ENCODE data around the gene TECPR2. TPM values are rescaled to one million over a fixed set of nuclear protein-coding genes. Genes with fewer than 3 reads are reported as not detected.

The TECPR2 gene
- total and polyA plus RNA-seq, 2 experiments from 2014 or later = 9.2 to 37.4 TPM

DNA sequence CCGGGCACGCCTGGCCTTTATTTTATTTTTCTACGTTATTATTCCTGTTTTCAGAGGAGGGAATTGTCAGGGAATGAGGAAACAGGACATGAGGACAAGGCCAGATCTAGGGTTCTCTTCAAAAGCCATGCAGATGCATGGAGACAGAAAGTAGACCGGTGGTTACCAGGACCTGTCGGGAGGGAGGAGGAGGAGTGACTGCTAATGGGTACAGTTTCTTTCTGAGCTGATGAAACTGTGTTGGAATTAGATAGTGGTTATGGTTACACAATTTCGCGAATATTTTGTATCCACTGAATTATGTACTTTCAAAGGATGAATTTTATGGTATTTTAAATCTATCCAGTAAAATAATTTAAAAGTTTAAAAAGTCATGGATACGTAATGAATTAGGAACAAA is 31.9 kb upstream of the TECPR2 start:
- no peak overlapping the region for H3K27ac ChIP-seq
- no peaks in the 10 kb centered on the region for H3K4me1 ChIP-seq (ENCODE audit: low read depth)
- peak in 1 of 2 donors; percentile 9 for DNase-seq (ENCODE audit: low read depth in 1 of 2, low spot score in 1 of 2)
- H3K9me3 ChIP-seq (ENCODE audit: low read depth) = no peaks in the 10 kb centered on the region
- H3K27me3 ChIP-seq = no peaks in the 10 kb centered on the region
- TF ChIP-seq, protein P1, sequence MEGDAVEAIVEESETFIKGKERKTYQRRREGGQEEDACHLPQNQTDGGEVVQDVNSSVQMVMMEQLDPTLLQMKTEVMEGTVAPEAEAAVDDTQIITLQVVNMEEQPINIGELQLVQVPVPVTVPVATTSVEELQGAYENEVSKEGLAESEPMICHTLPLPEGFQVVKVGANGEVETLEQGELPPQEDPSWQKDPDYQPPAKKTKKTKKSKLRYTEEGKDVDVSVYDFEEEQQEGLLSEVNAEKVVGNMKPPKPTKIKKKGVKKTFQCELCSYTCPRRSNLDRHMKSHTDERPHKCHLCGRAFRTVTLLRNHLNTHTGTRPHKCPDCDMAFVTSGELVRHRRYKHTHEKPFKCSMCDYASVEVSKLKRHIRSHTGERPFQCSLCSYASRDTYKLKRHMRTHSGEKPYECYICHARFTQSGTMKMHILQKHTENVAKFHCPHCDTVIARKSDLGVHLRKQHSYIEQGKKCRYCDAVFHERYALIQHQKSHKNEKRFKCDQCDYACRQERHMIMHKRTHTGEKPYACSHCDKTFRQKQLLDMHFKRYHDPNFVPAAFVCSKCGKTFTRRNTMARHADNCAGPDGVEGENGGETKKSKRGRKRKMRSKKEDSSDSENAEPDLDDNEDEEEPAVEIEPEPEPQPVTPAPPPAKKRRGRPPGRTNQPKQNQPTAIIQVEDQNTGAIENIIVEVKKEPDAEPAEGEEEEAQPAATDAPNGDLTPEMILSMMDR (IDR thresholded peaks at IDR 0.05; ENCODE audit: low read depth, low read length) = no peak
- H3K4me3 ChIP-seq = no peak overlapping the region
- peaks cover 20% of the 10 kb centered on the region for H3K36me3 ChIP-seq

DNA sequence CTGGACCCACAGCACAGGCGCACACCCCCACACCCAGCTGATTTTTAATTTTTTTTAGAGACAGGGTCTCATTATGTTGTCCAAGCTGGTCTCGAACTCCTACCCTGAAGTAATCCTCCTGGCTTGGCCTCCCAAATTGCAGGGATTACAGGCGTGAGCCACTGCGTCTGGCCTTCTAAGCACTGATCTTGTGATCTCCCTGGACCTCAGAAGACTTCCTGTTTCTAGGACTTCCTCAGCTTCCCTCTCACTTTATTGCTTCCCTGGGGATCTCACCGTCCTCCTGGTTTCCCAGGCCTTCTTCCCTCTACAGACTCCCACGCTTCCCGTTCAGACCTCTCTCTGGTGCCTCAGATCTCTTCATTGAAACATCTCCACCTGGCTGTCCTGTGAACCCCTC is 29.4 kb upstream of the TECPR2 start:
- TF ChIP-seq, protein P1 (IDR thresholded peaks at IDR 0.05; ENCODE audit: low read depth, low read length) = no peak
- Histone ChIP-seq H3K4me1 (ENCODE audit: low read depth) (no peaks in the 10 kb centered on the region), H3K4me3 (no peak overlapping the region), H3K27me3 (no peaks in the 10 kb centered on the region), H3K9me3 (ENCODE audit: low read depth) (no peaks in the 10 kb centered on the region), H3K36me3 (peaks cover 27% of the 10 kb centered on the region), H3K27ac (no peak overlapping the region)
- no peak for DNase-seq (ENCODE audit: low read depth in 1 of 2, low spot score in 1 of 2)

DNA sequence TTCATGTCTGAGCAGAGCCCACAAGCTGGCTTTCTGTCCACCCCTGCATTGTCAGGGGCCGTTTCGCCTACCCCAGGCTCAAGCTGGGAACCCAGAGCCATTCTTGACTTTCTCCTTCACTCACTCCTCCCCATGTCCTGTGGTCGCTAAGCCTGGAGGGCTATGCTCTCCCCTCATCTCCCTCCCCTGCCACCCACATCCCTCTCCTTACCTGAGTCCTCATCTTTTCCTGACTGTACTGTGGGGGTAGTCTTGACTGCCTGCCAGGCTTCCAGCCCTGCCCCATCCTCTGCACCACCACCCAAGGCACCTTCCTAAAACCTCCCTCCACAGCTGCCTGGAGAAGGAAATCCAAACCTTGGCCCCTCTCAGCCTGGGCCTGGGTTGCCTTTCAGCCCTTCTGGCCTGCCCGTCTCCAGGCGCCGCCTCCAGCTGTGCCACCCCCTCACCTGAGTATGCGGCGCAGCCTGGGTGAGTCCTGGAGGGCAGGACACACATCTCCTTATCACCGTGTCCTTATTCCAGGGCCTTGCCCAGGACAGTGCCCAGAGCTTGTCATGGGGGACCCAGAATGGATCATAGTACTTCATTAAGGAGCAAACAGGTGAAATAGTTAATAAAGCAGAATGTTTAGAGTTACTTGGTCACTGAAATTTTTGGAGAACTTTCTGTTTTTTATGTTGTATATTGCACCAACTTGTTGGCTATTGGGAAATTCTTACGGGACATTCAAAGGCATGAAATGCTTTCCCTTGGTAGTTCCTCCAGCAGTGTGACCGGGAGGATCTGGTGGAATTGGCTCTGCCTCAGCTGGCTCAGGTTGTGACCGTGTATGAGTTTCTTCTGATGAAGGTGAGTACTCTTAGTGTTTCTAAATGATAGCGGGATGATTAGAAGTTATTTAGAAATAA is 28.7 kb upstream of the TECPR2 start:
- Histone ChIP-seq H3K27me3 (no peaks in the 10 kb centered on the region), H3K4me1 (ENCODE audit: low read depth) (no peaks in the 10 kb centered on the region), H3K9me3 (ENCODE audit: low read depth) (no peaks in the 10 kb centered on the region), H3K27ac (no peak overlapping the region), H3K4me3 (no peak overlapping the region), H3K36me3 (peaks cover 30% of the 10 kb centered on the region)
- TF ChIP-seq, protein P1 (IDR thresholded peaks at IDR 0.05; ENCODE audit: low read depth, low read length) = no peak
- no peak for DNase-seq (ENCODE audit: low read depth in 1 of 2, low spot score in 1 of 2)

DNA sequence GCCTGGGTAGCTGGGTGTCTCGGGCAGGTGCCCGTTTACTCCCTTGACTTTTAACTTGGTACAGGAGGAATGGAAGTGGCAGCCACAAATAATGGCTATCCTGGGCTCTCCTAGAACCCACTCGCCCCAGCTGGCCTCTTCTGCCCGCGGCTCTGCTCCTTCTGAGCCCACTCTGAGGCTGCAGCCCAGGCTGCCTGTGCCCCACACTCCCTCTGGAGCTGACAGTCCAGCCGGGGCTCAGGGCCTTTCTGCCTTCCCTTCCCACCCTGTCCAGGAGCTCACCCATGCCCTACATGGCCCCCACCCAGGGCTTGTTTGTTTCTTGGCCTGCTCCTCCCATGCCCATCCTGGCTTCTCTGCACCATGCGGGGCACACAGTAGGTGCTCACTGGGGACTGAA is 27.6 kb upstream of the TECPR2 start:
- peaks cover 30% of the 10 kb centered on the region for H3K36me3 ChIP-seq
- no peaks in the 10 kb centered on the region for H3K27me3 ChIP-seq
- H3K4me3 ChIP-seq = no peak overlapping the region
- no peaks in the 10 kb centered on the region for H3K9me3 ChIP-seq (ENCODE audit: low read depth)
- no peak overlapping the region for H3K27ac ChIP-seq
- H3K4me1 ChIP-seq (ENCODE audit: low read depth) = no peaks in the 10 kb centered on the region
- no peak for DNase-seq (ENCODE audit: low read depth in 1 of 2, low spot score in 1 of 2)
- TF ChIP-seq, protein P1 (IDR thresholded peaks at IDR 0.05; ENCODE audit: low read depth, low read length) = no peak

DNA sequence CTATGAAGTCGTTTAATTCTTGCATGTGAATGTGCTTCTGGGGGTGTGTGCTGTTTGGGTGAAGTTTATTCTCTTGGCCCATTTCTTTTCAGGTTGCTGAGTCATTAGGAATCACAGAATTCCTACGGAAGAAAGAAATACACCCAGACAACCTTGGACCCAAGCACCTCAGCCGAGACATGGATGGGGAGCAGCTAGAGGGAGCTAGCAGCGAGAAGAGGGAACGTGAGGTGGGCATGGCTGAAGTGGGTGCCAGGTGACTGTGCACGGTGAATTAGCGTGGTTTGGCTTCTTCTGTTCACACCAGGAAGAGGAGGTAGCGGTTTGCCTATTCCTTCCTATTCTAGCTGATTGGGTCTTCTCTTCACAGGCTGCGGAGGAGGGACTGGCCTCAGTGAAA is 24.0 kb upstream of the TECPR2 start:
- no peak for DNase-seq (ENCODE audit: low read depth in 1 of 2, low spot score in 1 of 2)
- TF ChIP-seq, protein P1 (IDR thresholded peaks at IDR 0.05; ENCODE audit: low read depth, low read length) = no peak
- Histone ChIP-seq H3K4me1 (ENCODE audit: low read depth) (no peaks in the 10 kb centered on the region), H3K9me3 (ENCODE audit: low read depth) (no peaks in the 10 kb centered on the region), H3K36me3 (peaks cover 28% of the 10 kb centered on the region), H3K4me3 (no peak overlapping the region), H3K27me3 (no peaks in the 10 kb centered on the region), H3K27ac (no peak overlapping the region)

Data from cardiac muscle cell (in vitro differentiated cells and primary cell).